GM12874 (cell line): ENCODE measurements around the gene PLAA.
A peak's percentile ranks its signal among the peaks of the same experiment; 100 is the strongest.

Experiments
- CTCF ChIP-seq: IDR thresholded peaks from 2 replicates; pipeline ENCODE4 v1.5.1; 2011; ENCODE audit warnings: low read depth, mild to moderate bottlenecking, control low read depth, low read length, moderate library complexity; ENCODE audit not compliant: insufficient read depth

Gene PLAA

GRCh38 chr9:26946753-26947727, at the start of gene PLAA:
Gene PLAA, minus strand, starts transcription at chr9:26947242. Its CDS starts 197 bp downstream, at chr9:26947045.
- no peak for TF ChIP-seq CTCF

GRCh38 chr9:26995810-26996209, 48.8 kb upstream of the PLAA start:
- no peak for TF ChIP-seq CTCF

- TF ChIP-seq CTCF: no peak
Observed at GRCh38 chr9:26983340-26983739, 36.3 kb upstream of the PLAA start.

GRCh38 chr9:26975728-26976707, 29.0 kb upstream of the PLAA start:
- TF ChIP-seq CTCF: 0 out of 2 replicates have a peak, but pooled peaks have one; percentile 17

GRCh38 chr9:26974927-26975326, 27.9 kb upstream of the PLAA start:
- no peak for TF ChIP-seq CTCF

- TF ChIP-seq CTCF: no peak
Observed at GRCh38 chr9:26973989-26974388, 26.9 kb upstream of the PLAA start.

GRCh38 chr9:26971721-26972120, 24.7 kb upstream of the PLAA start:
- TF ChIP-seq CTCF: no peak
